Liver (tissue), 3 donors: Measurements from ENCODE around the gene SRPX2.

Experiments
- CTCF ChIP-seq: fragments of 150-350 bp; IDR thresholded peaks from 2 replicates; pipeline ENCODE4 v1.5.1; 2017; ENCODE audit warnings: improper control_type of control experiment, low read depth, low read length; ENCODE audit not compliant: missing input control
- EGR1 ChIP-seq, 2 donors: IDR thresholded peaks; 2 replicates each; pipeline ENCODE4 v1.6.1; 2016 to 2018; ENCODE audit warnings: antibody characterized with exemption in 2 of 2, low read depth in 2 of 2
- FOXA1 ChIP-seq: IDR thresholded peaks from 2 replicates; pipeline ENCODE4 v1.6.1; 2016; ENCODE audit warnings: antibody characterized with exemption
- GABPA ChIP-seq, 2 donors: IDR thresholded peaks in 1 of 2; conservative IDR thresholded peaks in 1 of 2; 2 replicates each; pipeline ENCODE4 v1.6.1; 2016; ENCODE audit warnings: antibody characterized with exemption in 2 of 2, mild to moderate bottlenecking in 1 of 2, moderate library complexity in 1 of 2
- HNF4G ChIP-seq: IDR thresholded peaks from 2 replicates; pipeline ENCODE4 v1.6.1; 2016; ENCODE audit warnings: antibody characterized with exemption
- JUND ChIP-seq, 2 donors: IDR thresholded peaks; 2 replicates each; pipeline ENCODE4 v1.6.1; 2016; ENCODE audit warnings: antibody characterized with exemption in 2 of 2
- MAX ChIP-seq: IDR thresholded peaks from 2 replicates; pipeline ENCODE4 v1.6.1; 2016; ENCODE audit warnings: antibody characterized with exemption
- NR2F2 ChIP-seq: IDR thresholded peaks from 2 replicates; pipeline ENCODE4 v1.6.1; 2016; ENCODE audit warnings: antibody characterized with exemption
- RAD21 ChIP-seq, 2 donors: IDR thresholded peaks; 2 replicates each; pipeline ENCODE4 v1.6.1; 2016; ENCODE audit warnings: antibody characterized with exemption in 2 of 2, mild to moderate bottlenecking in 2 of 2
- REST ChIP-seq: IDR thresholded peaks from 2 replicates; pipeline ENCODE4 v1.6.1; 2016; ENCODE audit warnings: antibody characterized with exemption, mild to moderate bottlenecking
- SP1 ChIP-seq: IDR thresholded peaks from 2 replicates; pipeline ENCODE4 v1.6.1; 2018; ENCODE audit warnings: antibody characterized with exemption, mild to moderate bottlenecking
- TAF1 ChIP-seq: conservative IDR thresholded peaks from 2 replicates; pipeline ENCODE4 v1.6.1; 2016; ENCODE audit warnings: antibody characterized with exemption, mild to moderate bottlenecking
- ZBTB33 ChIP-seq: IDR thresholded peaks from 2 replicates; pipeline ENCODE4 v1.6.1; 2016; ENCODE audit warnings: antibody characterized with exemption
- donor health status: healthy.
- donor health status: healthy.

- TF ChIP-seq CTCF (no peak), RAD21 (IDR thresholded peaks at IDR 0.05) (peak; percentile 10 to 40), EGR1 (IDR thresholded peaks at IDR 0.05; ENCODE audit: low read depth in 2 of 2) (peak in 1 of 2 donors; percentile 11), SP1 (peak; percentile 88), GABPA (IDR thresholded peaks at IDR 0.05 in 1 of 2, conservative IDR thresholded peaks at IDR 0.05 in 1 of 2) (peak in 1 of 2 donors; percentile 56), REST (no peak), TAF1 (no peak), HNF4G (peak; percentile 44), ZBTB33 (no peak), MAX (peak; percentile 50), JUND (IDR thresholded peaks at IDR 0.05) (peak in 1 of 2 donors; percentile 56), FOXA1 (no peak), NR2F2 (peak; percentile 19)
These were observed 5.8 kb downstream of the SRPX2 start for GRCh38 chrX:100649550-100650356.
